ENCODE data around the gene ATG101.

Gene ATG101

GRCh38 chr12:52061470-52062166 lies 8.2 kb upstream of the ATG101 start:
- Histone ChIP-seq H3K4me1 (ENCODE audit: control insufficient read depth in 1 of 2, insufficient read depth in 2 of 2, low read length in 2 of 2) (peaks cover 0 to 15% of the 10 kb centered on the region in 2 donors), H3K36me3 (ENCODE audit: control insufficient read depth in 1 of 2, insufficient read depth in 2 of 2, low read length in 2 of 2) (peaks cover 18 to 23% of the 10 kb centered on the region in 2 donors), H3K27me3 (ENCODE audit: low read depth, low read length) (no peaks in the 10 kb centered on the region), H3K27ac (ENCODE audit: low read length) (no peak overlapping the region), H3K4me3 (ENCODE audit: low read depth in 1 of 2, low read length in 2 of 2) (no peak overlapping the region), H3K9me3 (ENCODE audit: control insufficient read depth in 1 of 2, low read length in 2 of 2) (no peaks in the 10 kb centered on the region)

DNA sequence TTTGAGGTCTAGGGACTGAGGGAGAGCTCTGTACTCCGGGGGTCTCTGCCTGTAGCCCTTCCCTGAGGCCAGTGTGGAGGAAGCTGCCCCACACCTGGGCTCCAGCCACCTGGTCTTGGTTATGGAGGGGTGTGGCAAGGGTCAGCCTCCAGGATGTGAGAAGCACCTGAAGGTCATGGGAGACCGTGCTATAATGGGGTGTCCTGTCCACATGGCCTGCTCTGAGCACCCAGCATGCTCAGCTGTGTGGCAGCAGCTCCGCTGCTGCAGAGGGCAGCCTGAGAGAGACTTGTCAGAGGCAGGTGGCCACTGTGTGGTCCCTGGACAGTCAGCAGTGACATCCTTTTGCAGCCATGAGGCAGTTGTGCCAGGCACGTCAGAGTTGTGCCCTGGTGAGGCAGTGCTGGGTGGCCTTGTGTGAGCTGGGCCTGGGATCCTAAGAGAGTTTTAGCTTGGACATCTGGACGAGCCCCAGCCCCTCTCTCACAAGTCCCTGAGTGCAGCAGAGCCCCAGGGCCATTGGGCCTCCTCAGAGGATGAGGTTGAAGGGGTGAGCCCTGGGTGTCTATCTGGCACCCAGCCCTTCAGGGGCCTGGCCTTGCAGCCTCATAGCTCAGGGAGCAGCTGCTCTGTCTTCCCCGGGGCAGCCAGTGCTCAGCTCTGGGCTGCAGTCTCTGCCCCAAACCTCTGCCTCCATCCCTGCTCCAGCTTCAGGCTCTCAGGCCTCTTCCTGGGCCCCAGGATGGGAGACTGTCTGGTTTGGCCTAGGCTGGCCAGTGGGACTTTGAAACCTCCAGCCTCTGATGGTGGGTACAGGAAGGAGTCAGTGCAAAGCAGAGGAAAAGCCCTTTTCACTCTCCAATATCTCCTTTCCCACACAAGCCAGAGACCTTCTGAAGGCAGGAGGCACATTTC lies 7.4 kb upstream of the ATG101 start:
- no peak overlapping the region for H3K27ac ChIP-seq (ENCODE audit: low read length)
- no peak overlapping the region for H3K4me3 ChIP-seq (ENCODE audit: low read depth in 1 of 2, low read length in 2 of 2)
- peaks cover 10 to 15% of the 10 kb centered on the region in 2 donors for H3K36me3 ChIP-seq (ENCODE audit: control insufficient read depth in 1 of 2, insufficient read depth in 2 of 2, low read length in 2 of 2)
- peaks cover 0 to 9% of the 10 kb centered on the region in 2 donors for H3K4me1 ChIP-seq (ENCODE audit: control insufficient read depth in 1 of 2, insufficient read depth in 2 of 2, low read length in 2 of 2)
- H3K27me3 ChIP-seq (ENCODE audit: low read depth, low read length): no peaks in the 10 kb centered on the region
- H3K9me3 ChIP-seq (ENCODE audit: control insufficient read depth in 1 of 2, low read length in 2 of 2): no peaks in the 10 kb centered on the region

DNA sequence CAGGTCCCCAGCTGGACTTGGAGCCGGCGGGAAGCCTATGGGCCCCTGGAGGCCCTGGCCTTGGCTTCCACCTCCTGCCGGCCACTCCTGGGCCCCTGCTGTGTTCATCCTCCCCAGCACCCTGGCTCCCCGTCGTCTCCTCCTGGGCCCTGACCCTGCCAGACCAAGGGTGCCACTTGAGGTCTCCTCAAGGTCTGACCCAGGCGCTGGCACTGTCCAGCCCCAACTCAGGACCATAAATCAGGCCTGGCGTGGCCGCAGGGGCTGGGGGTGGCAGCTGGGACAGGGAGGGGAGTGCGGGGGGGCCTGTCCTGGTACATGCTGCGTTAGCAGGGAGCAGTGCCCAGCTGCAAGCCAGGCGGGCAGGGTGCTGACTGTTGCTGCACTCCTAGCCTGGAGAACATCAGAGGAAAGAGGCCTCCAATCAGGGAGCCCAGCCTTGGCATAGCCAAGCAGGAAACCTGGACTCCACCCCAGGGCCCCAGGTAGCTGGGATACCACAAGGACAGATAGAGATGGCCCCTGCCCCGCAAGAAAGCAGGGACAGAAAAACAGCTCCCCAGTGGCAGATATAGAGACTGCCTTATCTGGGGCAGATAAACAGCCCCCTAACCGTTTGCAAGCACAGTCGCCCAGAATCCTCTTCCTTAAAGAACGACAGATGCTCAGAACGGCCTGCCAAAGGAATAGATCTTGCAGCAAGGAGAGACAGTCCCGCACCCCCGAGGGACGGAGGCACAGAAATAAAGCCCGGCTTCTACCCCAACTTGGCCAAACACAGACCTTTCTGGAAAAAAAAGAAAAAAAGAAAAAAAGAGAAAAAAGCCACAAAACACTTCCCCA lies 6.5 kb upstream of the ATG101 start:
- Histone ChIP-seq H3K4me3 (ENCODE audit: low read depth in 1 of 2, low read length in 2 of 2) (no peak overlapping the region), H3K36me3 (ENCODE audit: control insufficient read depth in 1 of 2, insufficient read depth in 2 of 2, low read length in 2 of 2) (peaks cover 2 to 8% of the 10 kb centered on the region in 2 donors), H3K4me1 (ENCODE audit: control insufficient read depth in 1 of 2, insufficient read depth in 2 of 2, low read length in 2 of 2) (peaks cover 0 to 8% of the 10 kb centered on the region in 2 donors), H3K27me3 (ENCODE audit: low read depth, low read length) (no peaks in the 10 kb centered on the region), H3K27ac (ENCODE audit: low read length) (no peak overlapping the region), H3K9me3 (ENCODE audit: control insufficient read depth in 1 of 2, low read length in 2 of 2) (no peaks in the 10 kb centered on the region)

- Histone ChIP-seq H3K27me3 (ENCODE audit: low read depth, low read length) (no peaks in the 10 kb centered on the region), H3K4me1 (ENCODE audit: control insufficient read depth in 1 of 2, insufficient read depth in 2 of 2, low read length in 2 of 2) (peaks cover 0 to 8% of the 10 kb centered on the region in 2 donors), H3K9me3 (ENCODE audit: control insufficient read depth in 1 of 2, low read length in 2 of 2) (no peaks in the 10 kb centered on the region), H3K36me3 (ENCODE audit: control insufficient read depth in 1 of 2, insufficient read depth in 2 of 2, low read length in 2 of 2) (no peaks in the 10 kb centered on the region), H3K27ac (ENCODE audit: low read length) (no peak overlapping the region), H3K4me3 (ENCODE audit: low read depth in 1 of 2, low read length in 2 of 2) (no peak overlapping the region)
Measured at GRCh38 chr12:52063981-52064649, 5.7 kb upstream of the ATG101 start.

GRCh38 chr12:52066346-52067080 lies 3.3 kb upstream of the ATG101 start:
- H3K36me3 ChIP-seq (ENCODE audit: control insufficient read depth in 1 of 2, insufficient read depth in 2 of 2, low read length in 2 of 2): no peaks in the 10 kb centered on the region
- peaks cover 6 to 22% of the 10 kb centered on the region in 2 donors for H3K4me1 ChIP-seq (ENCODE audit: control insufficient read depth in 1 of 2, insufficient read depth in 2 of 2, low read length in 2 of 2)

GRCh38 chr12:52067081-52067374 lies 2.8 kb upstream of the ATG101 start:
- H3K4me1 ChIP-seq (ENCODE audit: control insufficient read depth in 1 of 2, insufficient read depth in 2 of 2, low read length in 2 of 2): peaks cover 6 to 27% of the 10 kb centered on the region in 2 donors
- no peaks in the 10 kb centered on the region for H3K27me3 ChIP-seq (ENCODE audit: low read depth, low read length)
- no peak overlapping the region for H3K27ac ChIP-seq (ENCODE audit: low read length)
- H3K9me3 ChIP-seq (ENCODE audit: control insufficient read depth in 1 of 2, low read length in 2 of 2): no peaks in the 10 kb centered on the region
- no peaks in the 10 kb centered on the region for H3K36me3 ChIP-seq (ENCODE audit: control insufficient read depth in 1 of 2, insufficient read depth in 2 of 2, low read length in 2 of 2)
- no peak overlapping the region for H3K4me3 ChIP-seq (ENCODE audit: low read depth in 1 of 2, low read length in 2 of 2)

More at GRCh38 chr12:52066346-52067080, 3.3 kb upstream of the ATG101 start:
- Histone ChIP-seq H3K27me3 (ENCODE audit: low read depth, low read length) (no peaks in the 10 kb centered on the region), H3K9me3 (ENCODE audit: control insufficient read depth in 1 of 2, low read length in 2 of 2) (no peaks in the 10 kb centered on the region), H3K4me3 (ENCODE audit: low read depth in 1 of 2, low read length in 2 of 2) (no peak overlapping the region), H3K27ac (ENCODE audit: low read length) (no peak overlapping the region)

- peaks cover 9 to 23% of the 10 kb centered on the region in 2 donors for H3K36me3 ChIP-seq (ENCODE audit: control insufficient read depth in 1 of 2, insufficient read depth in 2 of 2, low read length in 2 of 2)
Measured at GRCh38 chr12:52070185-52070925, 577 bp downstream of the ATG101 start.

DNA sequence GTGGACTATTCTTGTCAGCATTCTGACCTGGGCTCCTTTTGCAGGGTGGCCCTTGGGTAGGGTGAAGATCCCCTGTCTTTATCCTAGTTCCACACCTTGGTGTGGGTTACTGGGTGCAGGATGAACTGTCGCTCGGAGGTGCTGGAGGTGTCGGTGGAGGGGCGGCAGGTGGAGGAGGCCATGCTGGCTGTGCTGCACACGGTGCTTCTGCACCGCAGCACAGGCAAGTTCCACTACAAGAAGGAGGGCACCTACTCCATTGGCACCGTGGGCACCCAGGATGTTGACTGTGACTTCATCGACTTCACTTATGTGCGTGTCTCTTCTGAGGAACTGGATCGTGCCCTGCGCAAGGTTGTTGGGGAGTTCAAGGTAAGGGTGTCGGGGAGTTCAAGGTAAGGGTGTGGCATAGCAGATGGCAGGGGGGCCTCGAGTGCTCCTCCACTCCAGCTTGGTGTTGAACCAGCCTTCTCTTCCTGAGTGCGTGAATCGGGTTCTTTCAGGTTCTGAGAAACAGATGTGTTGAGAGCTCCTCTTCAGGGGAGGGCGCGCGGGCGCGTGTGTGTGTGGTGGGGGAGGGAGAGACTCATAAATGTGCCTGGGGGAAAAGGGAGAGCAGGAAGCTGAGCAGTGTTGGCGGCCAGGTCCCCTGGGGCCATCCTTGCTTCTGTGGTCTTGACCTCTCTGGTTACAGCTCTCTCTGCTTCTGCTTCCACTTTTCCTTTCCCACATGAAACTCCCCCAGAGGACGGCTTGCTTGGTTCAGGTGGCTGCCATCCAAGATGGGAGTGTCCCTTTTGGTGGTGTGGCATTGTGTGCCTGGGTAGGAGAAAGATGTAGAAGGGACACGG lies 4.0 kb downstream of the ATG101 start:
- Histone ChIP-seq H3K36me3 (ENCODE audit: control insufficient read depth in 1 of 2, insufficient read depth in 2 of 2, low read length in 2 of 2) (peaks cover 35 to 56% of the 10 kb centered on the region in 2 donors), H3K27me3 (ENCODE audit: low read depth, low read length) (no peaks in the 10 kb centered on the region), H3K4me3 (ENCODE audit: low read depth in 1 of 2, low read length in 2 of 2) (no peak overlapping the region), H3K27ac (ENCODE audit: low read length) (no peak overlapping the region), H3K9me3 (ENCODE audit: control insufficient read depth in 1 of 2, low read length in 2 of 2) (no peaks in the 10 kb centered on the region), H3K4me1 (ENCODE audit: control insufficient read depth in 1 of 2, insufficient read depth in 2 of 2, low read length in 2 of 2) (peaks cover 6 to 24% of the 10 kb centered on the region in 2 donors)

More at GRCh38 chr12:52070185-52070925, 577 bp downstream of the ATG101 start:
- peak overlapping the region; percentile 92 to 95 for H3K4me3 ChIP-seq (ENCODE audit: low read depth in 1 of 2, low read length in 2 of 2)
- peak overlapping the region; percentile 87 for H3K27ac ChIP-seq (ENCODE audit: low read length)
- no peaks in the 10 kb centered on the region for H3K9me3 ChIP-seq (ENCODE audit: control insufficient read depth in 1 of 2, low read length in 2 of 2)
- H3K4me1 ChIP-seq (ENCODE audit: control insufficient read depth in 1 of 2, insufficient read depth in 2 of 2, low read length in 2 of 2): peaks cover 6 to 24% of the 10 kb centered on the region in 2 donors
- H3K27me3 ChIP-seq (ENCODE audit: low read depth, low read length): no peaks in the 10 kb centered on the region

GRCh38 chr12:52074971-52075724 lies 5.4 kb downstream of the ATG101 start:
- Histone ChIP-seq H3K4me3 (ENCODE audit: low read depth in 1 of 2, low read length in 2 of 2) (no peak overlapping the region), H3K36me3 (ENCODE audit: control insufficient read depth in 1 of 2, insufficient read depth in 2 of 2, low read length in 2 of 2) (peaks cover 35 to 62% of the 10 kb centered on the region in 2 donors), H3K27ac (ENCODE audit: low read length) (no peak overlapping the region), H3K27me3 (ENCODE audit: low read depth, low read length) (no peaks in the 10 kb centered on the region), H3K9me3 (ENCODE audit: control insufficient read depth in 1 of 2, low read length in 2 of 2) (no peaks in the 10 kb centered on the region), H3K4me1 (ENCODE audit: control insufficient read depth in 1 of 2, insufficient read depth in 2 of 2, low read length in 2 of 2) (peaks cover 6 to 24% of the 10 kb centered on the region in 2 donors)

Measured in muscle layer of duodenum (tissue), 2 donors.